CD4-positive, alpha-beta T cell (primary cell): Measurements from ENCODE around the gene FBXO24. TPM values are rescaled to one million over a fixed set of nuclear protein-coding genes. Genes with fewer than 3 reads are reported as not detected.

ENCODE experiments used
- ATAC-seq: fragments of 200-7000 bp; cut with Tn5 transposase; one replicate; pipeline ENCODE4 v1.10.0; 2022; ENCODE audit warnings: mild to moderate bottlenecking; ENCODE audit not compliant: poor library complexity
- CTCF ChIA-PET: fragments of 350-600 bp; sonication (Branson Sonifier 250); formaldehyde crosslinking; loops from one replicate; lab custom pipeline; 2021; ENCODE audit warnings: antibody characterized with exemption, inconsistent platforms; lab: Charles Lee
- POLR2A ChIA-PET: fragments of 350-600 bp; sonication (Branson Sonifier 250); formaldehyde crosslinking; loops from one replicate; lab custom pipeline; 2021; ENCODE audit warnings: antibody characterized with exemption, inconsistent platforms; lab: Charles Lee
- DNase-seq, 14 experiments: peaks; one replicate each; pipeline ENCODE4 v3.0.0-alpha.2; 2013 to 2020; ENCODE audit warnings: mixed read lengths in 2 of 14
- H3K27ac ChIP-seq, 2 donors: one replicate each; pipeline versions ENCODE4 v1.5.1 to v1.7.0; 2013; ENCODE audit warnings: low read length in 2 of 2, low read depth in 1 of 2, mild to moderate bottlenecking in 1 of 2
- H3K27me3 ChIP-seq, 2 experiments: 1 replicate in 1 of 2; 2 replicates in 1 of 2; pipeline versions ENCODE4 v1.6.1 to v1.7.0; 2013; ENCODE audit warnings: low read length in 2 of 2, control low read depth in 1 of 2, mild to moderate bottlenecking in 1 of 2, moderate library complexity in 1 of 2; ENCODE audit not compliant: insufficient read depth in 2 of 2, control insufficient read depth in 1 of 2
- H3K36me3 ChIP-seq: one replicate; pipeline ENCODE4 v1.6.1; 2013; ENCODE audit warnings: low read length, control low read depth; ENCODE audit not compliant: insufficient read depth
- H3K4me1 ChIP-seq: one replicate; pipeline ENCODE4 v1.6.1; 2013; ENCODE audit warnings: low read length, control low read depth; ENCODE audit not compliant: insufficient read depth
- H3K4me3 ChIP-seq: one replicate; pipeline ENCODE4 v1.5.1; 2013; ENCODE audit warnings: mild to moderate bottlenecking, low read length, moderate library complexity
- H3K9me3 ChIP-seq, 2 experiments: 1 replicate in 1 of 2; 2 replicates in 1 of 2; pipeline versions ENCODE4 v1.6.1 to v1.7.0; 2013; ENCODE audit warnings: low read length in 2 of 2, mild to moderate bottlenecking in 2 of 2, control low read depth in 1 of 2, moderate library complexity in 1 of 2; ENCODE audit not compliant: control insufficient read depth in 1 of 2, insufficient read depth in 1 of 2
- H3K27ac Mint-ChIP-seq: one replicate; pipeline ENCODE4 v1.8.0; 2020; ENCODE audit warnings: mixed read lengths
- H3K27me3 Mint-ChIP-seq: one replicate; pipeline ENCODE4 v1.8.0; 2021; ENCODE audit warnings: mixed read lengths
- H3K36me3 Mint-ChIP-seq: one replicate; pipeline ENCODE4 v1.8.0; 2021; ENCODE audit warnings: low read depth, mixed read lengths
- H3K4me1 Mint-ChIP-seq: one replicate; pipeline ENCODE4 v1.8.0; 2021; ENCODE audit warnings: low read depth, mixed read lengths
- H3K4me3 Mint-ChIP-seq: one replicate; pipeline ENCODE4 v1.8.0; 2020; ENCODE audit warnings: mild to moderate bottlenecking, mixed read lengths
- H3K9me3 Mint-ChIP-seq: one replicate; pipeline ENCODE4 v1.8.0; 2020; ENCODE audit warnings: mixed read lengths
- intact Hi-C, 2 experiments: fragments of 100-400 bp; cut with DNase I in 1 of 2; cut with micrococcal nuclease in 1 of 2; formaldehyde crosslinking; loops; one replicate each; pipeline versions ENCODE4 v1.15.1 to v1.9.0; 2023 to 2025; cut with DNase I, micrococcal nuclease
- total RNA-seq, 174 experiments: library from RNA in 2 of 174; stranded (reverse) in 2 of 174; gene quantifications; one replicate each; pipeline ENCODE4 v1.2.3 and lab custom pipeline; 2021 to 2026
- TF ChIP-seq, protein P1 (sequence below): fragments of 200-600 bp; IDR thresholded peaks from one replicate; pipeline ENCODE4 v1.8.0; 2022; ENCODE audit warnings: antibody characterized with exemption, mild to moderate bottlenecking

FBXO24 gene
- total RNA-seq, 2 experiments from 2014 or later = 0.66 to 0.78 TPM

DNA sequence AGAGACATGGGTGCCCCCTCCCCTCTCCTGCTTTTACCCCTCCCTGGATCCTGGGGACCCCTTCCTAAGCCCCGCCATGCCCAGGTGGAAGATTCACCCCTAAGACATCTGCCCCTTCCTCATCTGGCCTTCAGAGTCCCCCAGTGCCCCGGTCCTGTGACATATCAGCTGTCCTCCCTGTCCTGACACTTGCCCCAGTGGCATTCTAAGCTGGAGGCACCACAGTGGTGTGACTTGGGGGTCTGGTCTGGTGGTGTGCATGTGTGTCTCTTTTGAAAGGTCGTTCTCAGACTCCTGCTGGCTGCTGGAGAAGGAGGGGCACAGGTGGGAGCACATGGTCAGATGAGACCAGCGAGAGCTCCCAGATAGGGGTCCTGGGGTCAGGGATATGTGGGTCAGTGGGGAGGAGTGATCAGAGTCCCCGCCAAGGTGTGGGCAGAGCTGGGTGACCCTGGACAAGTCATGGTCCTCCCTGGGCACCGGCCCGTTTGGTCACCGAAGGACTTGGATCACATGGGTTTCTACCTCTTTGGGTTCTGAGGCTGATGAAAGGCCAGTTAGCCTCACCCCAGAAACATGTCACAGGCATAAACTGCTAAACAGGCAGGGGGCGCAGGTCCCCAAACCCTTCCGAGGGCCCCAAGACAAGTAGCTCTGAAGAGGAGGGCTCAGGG lies 55.9 kb downstream of the FBXO24 start:
- ATAC-seq (no peak), DNase-seq (no peak)
- ChIA-PET POLR2A (no interaction called here), CTCF (interaction anchor here (1.3 kb wide), 1 partner anchor 9 kb away, joined by 5 read pairs; no protein-coding TSS in a partner anchor)
- no peaks in the 10 kb centered on the region for H3K9me3 Mint-ChIP-seq
- H3K4me3 Mint-ChIP-seq = no peak overlapping the region
- intact Hi-C loops = no loop called here
- no peak overlapping the region for H3K27ac ChIP-seq
- no peaks in the 10 kb centered on the region for H3K36me3 Mint-ChIP-seq
- H3K4me1 ChIP-seq = peaks cover 3% of the 10 kb centered on the region
- no peak overlapping the region for H3K27ac Mint-ChIP-seq
- no peaks in the 10 kb centered on the region for H3K36me3 ChIP-seq
- peaks cover 4% of the 10 kb centered on the region for H3K27me3 Mint-ChIP-seq
- H3K4me3 ChIP-seq = no peak overlapping the region
- TF ChIP-seq, protein P1, sequence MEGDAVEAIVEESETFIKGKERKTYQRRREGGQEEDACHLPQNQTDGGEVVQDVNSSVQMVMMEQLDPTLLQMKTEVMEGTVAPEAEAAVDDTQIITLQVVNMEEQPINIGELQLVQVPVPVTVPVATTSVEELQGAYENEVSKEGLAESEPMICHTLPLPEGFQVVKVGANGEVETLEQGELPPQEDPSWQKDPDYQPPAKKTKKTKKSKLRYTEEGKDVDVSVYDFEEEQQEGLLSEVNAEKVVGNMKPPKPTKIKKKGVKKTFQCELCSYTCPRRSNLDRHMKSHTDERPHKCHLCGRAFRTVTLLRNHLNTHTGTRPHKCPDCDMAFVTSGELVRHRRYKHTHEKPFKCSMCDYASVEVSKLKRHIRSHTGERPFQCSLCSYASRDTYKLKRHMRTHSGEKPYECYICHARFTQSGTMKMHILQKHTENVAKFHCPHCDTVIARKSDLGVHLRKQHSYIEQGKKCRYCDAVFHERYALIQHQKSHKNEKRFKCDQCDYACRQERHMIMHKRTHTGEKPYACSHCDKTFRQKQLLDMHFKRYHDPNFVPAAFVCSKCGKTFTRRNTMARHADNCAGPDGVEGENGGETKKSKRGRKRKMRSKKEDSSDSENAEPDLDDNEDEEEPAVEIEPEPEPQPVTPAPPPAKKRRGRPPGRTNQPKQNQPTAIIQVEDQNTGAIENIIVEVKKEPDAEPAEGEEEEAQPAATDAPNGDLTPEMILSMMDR = no peak
- no peaks in the 10 kb centered on the region for H3K4me1 Mint-ChIP-seq
- H3K9me3 ChIP-seq = no peaks in the 10 kb centered on the region
- H3K27me3 ChIP-seq = no peaks in the 10 kb centered on the region

- ATAC-seq (peak; percentile 41), DNase-seq (peak in 5 of 14 experiments; percentile 19 to 45 (median 23))
- TF ChIP-seq, protein P1 = no peak
- Mint-ChIP-seq H3K27me3 (peaks cover 4% of the 10 kb centered on the region), H3K36me3 (no peaks in the 10 kb centered on the region), H3K4me1 (no peaks in the 10 kb centered on the region), H3K27ac (no peak overlapping the region), H3K4me3 (no peak overlapping the region), H3K9me3 (no peaks in the 10 kb centered on the region)
- intact Hi-C loops = no loop called here
- Histone ChIP-seq H3K4me1 (peaks cover 3% of the 10 kb centered on the region), H3K36me3 (no peaks in the 10 kb centered on the region), H3K9me3 (no peaks in the 10 kb centered on the region), H3K27me3 (no peaks in the 10 kb centered on the region), H3K27ac (no peak overlapping the region), H3K4me3 (no peak overlapping the region)
- CTCF ChIA-PET = interaction anchor here (1.3 kb wide), 1 partner anchor 10 kb away, joined by 5 read pairs; no protein-coding TSS in a partner anchor
- POLR2A ChIA-PET = no interaction called here
These were observed 56.4 kb downstream of the FBXO24 start for GRCh38 chr7:100642534-100642907.

GRCh38 chr7:100649826-100650565 lies 63.9 kb downstream of the FBXO24 start:
- H3K4me3 ChIP-seq = no peak overlapping the region
- peaks cover 8 to 9% of the 10 kb centered on the region in 2 experiments for H3K27me3 ChIP-seq
- TF ChIP-seq, protein P1 = no peak
- Mint-ChIP-seq H3K4me1 (peaks cover 5% of the 10 kb centered on the region), H3K4me3 (no peak overlapping the region), H3K27ac (no peak overlapping the region), H3K27me3 (peaks cover 31% of the 10 kb centered on the region), H3K9me3 (no peaks in the 10 kb centered on the region), H3K36me3 (no peaks in the 10 kb centered on the region)
- no peaks in the 10 kb centered on the region for H3K4me1 ChIP-seq
- H3K9me3 ChIP-seq = peaks cover 0 to 3% of the 10 kb centered on the region in 2 experiments
- CTCF ChIA-PET = no interaction called here
- DNase-seq (no peak), ATAC-seq (no peak)
- POLR2A ChIA-PET = interaction anchor here (0.7 kb wide), 1 partner anchor 161 kb away, joined by 3 read pairs; no protein-coding TSS in a partner anchor
- H3K36me3 ChIP-seq = no peaks in the 10 kb centered on the region
- no peak overlapping the region for H3K27ac ChIP-seq
- intact Hi-C loops = no loop called here

Other genes starting within 250 kb of the FBXO24 start
- 10 to 100 TPM; 56.4 to 67.6 TPM for gene PILRB, start 228.2 kb upstream of the FBXO24 start, total RNA-seq
- 1 to 10 TPM; 4.6 to 5.3 TPM for gene PILRA, start 212.8 kb upstream of the FBXO24 start, total RNA-seq
- 1 to 10 TPM; 4.4 to 6.5 TPM for gene ZCWPW1, start 157.6 kb upstream of the FBXO24 start, total RNA-seq
- 10 to 100 TPM; 52.6 to 57.0 TPM for gene MEPCE, start 156.5 kb upstream of the FBXO24 start, total RNA-seq
- 10 to 100 TPM; 42.9 to 47.0 TPM for gene PPP1R35, start 149.8 kb upstream of the FBXO24 start, total RNA-seq
- gene SPACDR, start 122.1 kb upstream of the FBXO24 start, total RNA-seq = under 1 TPM; 0.64 to 0.93 TPM
- 10 to 100 TPM; 34.6 to 36.5 TPM for gene TSC22D4, start 107.1 kb upstream of the FBXO24 start, total RNA-seq
- gene NYAP1, start 102.4 kb upstream of the FBXO24 start, total RNA-seq = under 1 TPM; 0.66 to 0.75 TPM
- 1 to 10 TPM; 6.6 to 9.9 TPM for gene AGFG2, start 47.1 kb upstream of the FBXO24 start, total RNA-seq
- gene SAP25, start 12.4 kb upstream of the FBXO24 start, total RNA-seq = 10 to 100 TPM; 52.0 to 53.4 TPM
- gene LRCH4, start 199 bp upstream of the FBXO24 start, total RNA-seq = 100 to 1,000 TPM; 313 to 317 TPM
- 1 to 10 TPM; 6.7 to 7.5 TPM for gene PCOLCE, start 16.0 kb downstream of the FBXO24 start, total RNA-seq
- gene MOSPD3, start 26.2 kb downstream of the FBXO24 start, total RNA-seq = 10 to 100 TPM in 1 of 2 experiments, 1 to 10 TPM in 1; 8.5 to 10.9 TPM
- 1 to 10 TPM; 1.7 to 2.3 TPM for gene TFR2, start 55.2 kb downstream of the FBXO24 start, total RNA-seq
- gene ACTL6B, start 70.1 kb downstream of the FBXO24 start, total RNA-seq = not detected
- gene GNB2, start 87.4 kb downstream of the FBXO24 start, total RNA-seq = 10 to 100 TPM; 87.8 to 91.9 TPM
- 10 to 100 TPM; 75.5 to 78.8 TPM for gene GIGYF1, start 107.9 kb downstream of the FBXO24 start, total RNA-seq
- gene POP7, start 119.8 kb downstream of the FBXO24 start, total RNA-seq = 1 to 10 TPM; 7.4 to 7.5 TPM
- not detected for gene EPO, start 134.1 kb downstream of the FBXO24 start, total RNA-seq
- gene ZAN, start 147.3 kb downstream of the FBXO24 start, total RNA-seq = not detected
- 1 to 10 TPM; 8.4 to 8.9 TPM for gene EPHB4, start 241.2 kb downstream of the FBXO24 start, total RNA-seq